Neural progenitor cell (in vitro differentiated cells): Measurements from ENCODE around the gene FITM2. TPM values are rescaled to one million over a fixed set of nuclear protein-coding genes. Genes with fewer than 3 reads are reported as not detected.

Experiments used
- DNase-seq: peaks from one replicate; pipeline ENCODE4 v3.0.0-alpha.2; 2016; ENCODE audit warnings: low spot score
- H2AFZ ChIP-seq: fragments of 200-600 bp; sonication (generic); replicated peaks from 2 replicates; pipeline ENCODE4 v1.6.1; 2016; ENCODE audit warnings: antibody characterized with exemption
- H3F3A ChIP-seq: fragments of 200-600 bp; sonication (generic); 2 replicates; pipeline ENCODE4 v1.6.1; 2016; ENCODE audit warnings: antibody characterized with exemption, low read depth
- H3K27ac ChIP-seq: fragments of 200-600 bp; sonication (generic); 2 replicates; pipeline ENCODE4 v1.5.1; 2016; ENCODE audit warnings: mild to moderate bottlenecking
- H3K27me3 ChIP-seq: fragments of 200-600 bp; sonication (generic); 2 replicates; pipeline ENCODE4 v1.6.1; 2016; ENCODE audit warnings: mild to moderate bottlenecking, moderate library complexity
- H3K36me3 ChIP-seq: fragments of 200-600 bp; sonication (generic); 2 replicates; pipeline ENCODE4 v1.5.1; 2016
- H3K4me1 ChIP-seq: fragments of 200-600 bp; sonication (generic); 2 replicates; pipeline ENCODE4 v1.6.1; 2016; ENCODE audit warnings: mixed run types
- H3K4me2 ChIP-seq: fragments of 200-600 bp; sonication (generic); 2 replicates; pipeline ENCODE4 v1.6.1; 2016
- H3K4me3 ChIP-seq: fragments of 200-600 bp; sonication (generic); 2 replicates; pipeline ENCODE4 v1.5.1; 2016
- H3K79me2 ChIP-seq: fragments of 200-600 bp; sonication (generic); 2 replicates; pipeline ENCODE4 v1.6.1; 2016; ENCODE audit warnings: low read depth
- H3K9ac ChIP-seq: fragments of 200-600 bp; sonication (generic); 2 replicates; pipeline ENCODE4 v1.6.1; 2016
- H3K9me3 ChIP-seq: fragments of 200-600 bp; sonication (generic); 2 replicates; pipeline ENCODE4 v1.5.1; 2016; ENCODE audit warnings: low read depth
- H4K20me1 ChIP-seq: fragments of 200-600 bp; sonication (generic); 2 replicates; pipeline ENCODE4 v1.6.1; 2016; ENCODE audit warnings: low read depth
- H3K27ac Mint-ChIP-seq: 3 replicates; pipeline ENCODE4 v1.8.0; 2021; ENCODE audit warnings: mixed read lengths
- H3K27me3 Mint-ChIP-seq: 2 replicates; pipeline ENCODE4 v1.8.0; 2022; ENCODE audit warnings: low read depth, mild to moderate bottlenecking, inconsistent platforms, moderate library complexity, mixed read lengths; ENCODE audit not compliant: insufficient read depth
- H3K36me3 Mint-ChIP-seq: 3 replicates; pipeline ENCODE4 v1.8.0; 2021; ENCODE audit warnings: mixed read lengths
- H3K4me1 Mint-ChIP-seq: 3 replicates; pipeline ENCODE4 v1.8.0; 2021; ENCODE audit warnings: mixed read lengths
- H3K4me3 Mint-ChIP-seq: 3 replicates; pipeline ENCODE4 v1.8.0; 2021; ENCODE audit warnings: mild to moderate bottlenecking, moderate library complexity, mixed read lengths
- H3K9me3 Mint-ChIP-seq: 3 replicates; pipeline ENCODE4 v1.8.0; 2020; ENCODE audit warnings: mixed read lengths
- CTCF ChIP-seq: fragments of 200-600 bp; sonication (generic); IDR thresholded peaks from 2 replicates; pipeline ENCODE4 v1.5.1; 2017; ENCODE audit warnings: antibody characterized with exemption, mild to moderate bottlenecking
- EZH2 ChIP-seq: fragments of 200-600 bp; sonication (generic); IDR thresholded peaks from 2 replicates; pipeline ENCODE4 v1.6.1; 2017; ENCODE audit warnings: antibody characterized with exemption, mild to moderate bottlenecking, moderate library complexity
- EZH2phosphoT487 ChIP-seq: fragments of 200-600 bp; sonication (generic); IDR thresholded peaks from 2 replicates; pipeline ENCODE4 v1.6.1; 2017; ENCODE audit warnings: antibody characterized with exemption
- total RNA-seq: library from RNA; depleted of rRNA; stranded (reverse); fragments of >200 nt; gene quantifications from 2 replicates; pipeline ENCODE4 v1.2.3, GENCODE V29; 2015; ENCODE audit warnings: low replicate concordance

The FITM2 gene
- total RNA-seq, 1 donor from 2014 or later: 1.4 TPM

GRCh38 chr20:44319839-44320422, 8.9 kb upstream of the FITM2 start:
- Mint-ChIP-seq H3K27ac (no peak overlapping the region), H3K9me3 (peaks cover 3% of the 10 kb centered on the region), H3K4me1 (peaks cover 9% of the 10 kb centered on the region), H3K27me3 (peaks cover 4% of the 10 kb centered on the region), H3K36me3 (no peaks in the 10 kb centered on the region), H3K4me3 (no peak overlapping the region)
- peaks cover 6% of the 10 kb centered on the region for H3K4me1 ChIP-seq
- H3K36me3 ChIP-seq: no peaks in the 10 kb centered on the region
- TF ChIP-seq CTCF (no peak), EZH2phosphoT487 (no peak), EZH2 (no peak)
- no peaks in the 10 kb centered on the region for H3K79me2 ChIP-seq
- no peak overlapping the region for H3K9ac ChIP-seq
- H4K20me1 ChIP-seq: no peaks in the 10 kb centered on the region
- H3K27ac ChIP-seq: no peak overlapping the region
- peaks cover 10% of the 10 kb centered on the region for H3F3A ChIP-seq
- no peak for DNase-seq
- no peak overlapping the region for H2AFZ ChIP-seq
- no peaks in the 10 kb centered on the region for H3K9me3 ChIP-seq
- no peaks in the 10 kb centered on the region for H3K27me3 ChIP-seq
- no peak overlapping the region for H3K4me2 ChIP-seq
- H3K4me3 ChIP-seq: no peak overlapping the region

GRCh38 chr20:44314870-44315269, 3.9 kb upstream of the FITM2 start:
- H3K36me3 Mint-ChIP-seq: no peaks in the 10 kb centered on the region
- Histone ChIP-seq H3K9ac (no peak overlapping the region), H4K20me1 (no peaks in the 10 kb centered on the region), H3F3A (no peaks in the 10 kb centered on the region), H3K79me2 (no peaks in the 10 kb centered on the region), H3K4me2 (no peak overlapping the region), H3K4me1 (peaks cover 6% of the 10 kb centered on the region), H2AFZ (no peak overlapping the region), H3K4me3 (no peak overlapping the region), H3K36me3 (no peaks in the 10 kb centered on the region), H3K9me3 (no peaks in the 10 kb centered on the region), H3K27ac (no peak overlapping the region), H3K27me3 (peaks cover 21% of the 10 kb centered on the region)
- peaks cover 11% of the 10 kb centered on the region for H3K4me1 Mint-ChIP-seq
- no peaks in the 10 kb centered on the region for H3K9me3 Mint-ChIP-seq
- H3K27ac Mint-ChIP-seq: no peak overlapping the region
- TF ChIP-seq CTCF (no peak), EZH2 (no peak), EZH2phosphoT487 (no peak)
- no peak for DNase-seq
- H3K4me3 Mint-ChIP-seq: no peak overlapping the region
- H3K27me3 Mint-ChIP-seq: peaks cover 3% of the 10 kb centered on the region

GRCh38 chr20:44309763-44310663, 989 bp downstream of the FITM2 start:
- peak overlapping the region; percentile 75 for H3K4me3 ChIP-seq
- H3K4me2 ChIP-seq: peak overlapping the region; percentile 91
- Mint-ChIP-seq H3K4me1 (peaks cover 13% of the 10 kb centered on the region), H3K27ac (peak overlapping the region; percentile 87), H3K4me3 (peak overlapping the region; percentile 90), H3K9me3 (no peaks in the 10 kb centered on the region), H3K36me3 (no peaks in the 10 kb centered on the region), H3K27me3 (peaks cover 7% of the 10 kb centered on the region)
- DNase-seq: peak; percentile 17
- H3K9ac ChIP-seq: no peak overlapping the region
- peaks cover 21% of the 10 kb centered on the region for H3K27me3 ChIP-seq
- H2AFZ ChIP-seq: peak overlapping the region; percentile 90
- H3K36me3 ChIP-seq: no peaks in the 10 kb centered on the region
- H4K20me1 ChIP-seq: no peaks in the 10 kb centered on the region
- no peak for TF ChIP-seq EZH2phosphoT487
- TF ChIP-seq EZH2: no peak
- TF ChIP-seq CTCF: no peak
- H3K9me3 ChIP-seq: no peaks in the 10 kb centered on the region
- H3K79me2 ChIP-seq: no peaks in the 10 kb centered on the region
- H3K27ac ChIP-seq: no peak overlapping the region
- no peaks in the 10 kb centered on the region for H3F3A ChIP-seq
- peaks cover 7% of the 10 kb centered on the region for H3K4me1 ChIP-seq
